ENCODE data around the gene KCNIP4. TPM values are rescaled to one million over a fixed set of nuclear protein-coding genes. Genes with fewer than 3 reads are reported as not detected.

KCNIP4 gene
- total RNA-seq, 1 donor from 2014 or later, result 0.39 TPM

GRCh38 chr4:21467551-21467950 is 481.0 kb downstream of the KCNIP4 start:
- TF ChIP-seq EZH2phosphoT487 (IDR thresholded peaks at IDR 0.05), result no peak
- no peak for TF ChIP-seq EZH2 (IDR thresholded peaks at IDR 0.05)
- TF ChIP-seq CTCF (IDR thresholded peaks at IDR 0.05), result no peak
- no peaks in the 10 kb centered on the region for H3K36me3 Mint-ChIP-seq
- H3K27ac Mint-ChIP-seq, result no peak overlapping the region
- Histone ChIP-seq H3K9me3 (ENCODE audit: low read depth) (no peaks in the 10 kb centered on the region), H3F3A (ENCODE audit: low read depth) (no peaks in the 10 kb centered on the region), H3K9ac (no peak overlapping the region), H3K4me3 (no peak overlapping the region), H3K4me2 (no peak overlapping the region), H3K27me3 (no peaks in the 10 kb centered on the region), H3K79me2 (ENCODE audit: low read depth) (no peaks in the 10 kb centered on the region), H3K4me1 (peaks cover 14% of the 10 kb centered on the region), H2AFZ (replicated peaks) (no peak overlapping the region), H3K36me3 (no peaks in the 10 kb centered on the region), H3K27ac (no peak overlapping the region), H4K20me1 (ENCODE audit: low read depth) (no peaks in the 10 kb centered on the region)
- H3K27me3 Mint-ChIP-seq (ENCODE audit: insufficient read depth, low read depth), result no peaks in the 10 kb centered on the region
- no peaks in the 10 kb centered on the region for H3K9me3 Mint-ChIP-seq
- peaks cover 17% of the 10 kb centered on the region for H3K4me1 Mint-ChIP-seq
- no peak overlapping the region for H3K4me3 Mint-ChIP-seq
- no peak for DNase-seq (ENCODE audit: low spot score)

GRCh38 chr4:21457086-21457840 is 491.3 kb downstream of the KCNIP4 start:
- H3K27ac ChIP-seq, result no peak overlapping the region
- no peak overlapping the region for H2AFZ ChIP-seq (replicated peaks)
- H3K9ac ChIP-seq, result no peak overlapping the region
- Mint-ChIP-seq H3K27ac (no peak overlapping the region), H3K4me1 (no peaks in the 10 kb centered on the region), H3K36me3 (no peaks in the 10 kb centered on the region), H3K9me3 (no peaks in the 10 kb centered on the region), H3K27me3 (ENCODE audit: insufficient read depth, low read depth) (no peaks in the 10 kb centered on the region), H3K4me3 (no peak overlapping the region)
- H3K4me3 ChIP-seq, result no peak overlapping the region
- H3K4me1 ChIP-seq, result no peaks in the 10 kb centered on the region
- no peaks in the 10 kb centered on the region for H4K20me1 ChIP-seq (ENCODE audit: low read depth)
- no peaks in the 10 kb centered on the region for H3K79me2 ChIP-seq (ENCODE audit: low read depth)
- TF ChIP-seq EZH2 (IDR thresholded peaks at IDR 0.05), result no peak
- TF ChIP-seq EZH2phosphoT487 (IDR thresholded peaks at IDR 0.05), result no peak
- no peak for TF ChIP-seq CTCF (IDR thresholded peaks at IDR 0.05)
- no peak for DNase-seq (ENCODE audit: low spot score)
- H3K36me3 ChIP-seq, result no peaks in the 10 kb centered on the region
- no peaks in the 10 kb centered on the region for H3F3A ChIP-seq (ENCODE audit: low read depth)
- no peaks in the 10 kb centered on the region for H3K27me3 ChIP-seq
- no peak overlapping the region for H3K4me2 ChIP-seq
- H3K9me3 ChIP-seq (ENCODE audit: low read depth), result no peaks in the 10 kb centered on the region

- no peaks in the 10 kb centered on the region for H3K36me3 Mint-ChIP-seq
- no peaks in the 10 kb centered on the region for H3K4me1 Mint-ChIP-seq
- Histone ChIP-seq H3K4me3 (no peak overlapping the region), H3K9ac (no peak overlapping the region), H3F3A (ENCODE audit: low read depth) (no peaks in the 10 kb centered on the region), H3K4me2 (no peak overlapping the region), H3K27me3 (no peaks in the 10 kb centered on the region), H3K79me2 (ENCODE audit: low read depth) (no peaks in the 10 kb centered on the region), H3K27ac (no peak overlapping the region), H3K36me3 (no peaks in the 10 kb centered on the region), H4K20me1 (ENCODE audit: low read depth) (no peaks in the 10 kb centered on the region), H2AFZ (replicated peaks) (no peak overlapping the region), H3K9me3 (ENCODE audit: low read depth) (no peaks in the 10 kb centered on the region), H3K4me1 (no peaks in the 10 kb centered on the region)
- no peaks in the 10 kb centered on the region for H3K9me3 Mint-ChIP-seq
- TF ChIP-seq EZH2phosphoT487 (IDR thresholded peaks at IDR 0.05) (no peak), CTCF (IDR thresholded peaks at IDR 0.05) (no peak), EZH2 (IDR thresholded peaks at IDR 0.05) (no peak)
- no peak overlapping the region for H3K4me3 Mint-ChIP-seq
- no peaks in the 10 kb centered on the region for H3K27me3 Mint-ChIP-seq (ENCODE audit: insufficient read depth, low read depth)
- DNase-seq (ENCODE audit: low spot score), result no peak
- no peak overlapping the region for H3K27ac Mint-ChIP-seq
Measured at GRCh38 chr4:21454831-21455230, 493.7 kb downstream of the KCNIP4 start.
